Mesothelial cell of epicardium (in vitro differentiated cells): ENCODE data around the gene APC. TPM values are rescaled to one million over a fixed set of nuclear protein-coding genes. Genes with fewer than 3 reads are reported as not detected.

ENCODE experiments used
- DNase-seq, 2 experiments: peaks; one replicate each; pipeline ENCODE4 v3.0.0; 2021; ENCODE audit warnings: low spot score in 2 of 2; ENCODE audit not compliant: unreplicated experiment in 2 of 2
- H3K27ac Mint-ChIP-seq: 2 replicates; pipeline ENCODE4 v1.8.0; 2021; ENCODE audit warnings: mixed read lengths
- H3K27me3 Mint-ChIP-seq: 2 replicates; pipeline ENCODE4 v1.8.0; 2021; ENCODE audit warnings: low read depth, mixed read lengths
- H3K36me3 Mint-ChIP-seq: 2 replicates; pipeline ENCODE4 v1.8.0; 2021; ENCODE audit warnings: mixed read lengths
- H3K4me1 Mint-ChIP-seq: 2 replicates; pipeline ENCODE4 v1.8.0; 2021; ENCODE audit warnings: mixed read lengths
- H3K4me3 Mint-ChIP-seq: 2 replicates; pipeline ENCODE4 v1.8.0; 2021; ENCODE audit warnings: mild to moderate bottlenecking, moderate library complexity, mixed read lengths
- H3K9me3 Mint-ChIP-seq: 2 replicates; pipeline ENCODE4 v1.8.0; 2021; ENCODE audit warnings: mixed read lengths
- CTCF ChIP-seq: fragments of 200-600 bp; sonication (generic); IDR thresholded peaks from one replicate; pipeline ENCODE4 v1.5.0; 2021; ENCODE audit warnings: antibody characterized with exemption; ENCODE audit not compliant: unreplicated experiment
- total RNA-seq: library from RNA; stranded (reverse); gene quantifications from 3 replicates; pipeline ENCODE4 v1.2.1, GENCODE V29; 2021

Gene APC
- total RNA-seq, 1 donor from 2014 or later = 56.3 TPM

- TF ChIP-seq CTCF = no peak
- Mint-ChIP-seq H3K4me3 (no peak overlapping the region), H3K27ac (no peak overlapping the region), H3K36me3 (peaks cover 24% of the 10 kb centered on the region), H3K9me3 (no peaks in the 10 kb centered on the region), H3K4me1 (peaks cover 26% of the 10 kb centered on the region), H3K27me3 (no peaks in the 10 kb centered on the region)
- DNase-seq = no peak
Measured at GRCh38 chr5:112865128-112865527, 127.4 kb downstream of the APC start.

GRCh38 chr5:112866739-112867138 lies 129.1 kb downstream of the APC start:
- no peaks in the 10 kb centered on the region for H3K27me3 Mint-ChIP-seq
- no peak overlapping the region for H3K4me3 Mint-ChIP-seq
- no peak for TF ChIP-seq CTCF
- H3K9me3 Mint-ChIP-seq = no peaks in the 10 kb centered on the region
- no peak overlapping the region for H3K27ac Mint-ChIP-seq
- peaks cover 20% of the 10 kb centered on the region for H3K4me1 Mint-ChIP-seq
- no peak for DNase-seq
- H3K36me3 Mint-ChIP-seq = peaks cover 31% of the 10 kb centered on the region

GRCh38 chr5:112867411-112867810 lies 129.7 kb downstream of the APC start:
- Mint-ChIP-seq H3K9me3 (no peaks in the 10 kb centered on the region), H3K4me3 (no peak overlapping the region), H3K27ac (no peak overlapping the region)

GRCh38 chr5:112869948-112870347 lies 132.3 kb downstream of the APC start:
- TF ChIP-seq CTCF = no peak
- H3K36me3 Mint-ChIP-seq = peaks cover 29% of the 10 kb centered on the region
- H3K4me1 Mint-ChIP-seq = no peaks in the 10 kb centered on the region
- no peak overlapping the region for H3K4me3 Mint-ChIP-seq
- DNase-seq = no peak
- H3K9me3 Mint-ChIP-seq = no peaks in the 10 kb centered on the region
- H3K27ac Mint-ChIP-seq = no peak overlapping the region
- H3K27me3 Mint-ChIP-seq = no peaks in the 10 kb centered on the region

More at GRCh38 chr5:112867411-112867810, 129.7 kb downstream of the APC start:
- Mint-ChIP-seq H3K27me3 (no peaks in the 10 kb centered on the region), H3K4me1 (peaks cover 13% of the 10 kb centered on the region), H3K36me3 (peaks cover 31% of the 10 kb centered on the region)
- TF ChIP-seq CTCF = no peak
- no peak for DNase-seq

GRCh38 chr5:112870966-112871365 lies 133.3 kb downstream of the APC start:
- DNase-seq = no peak
- Mint-ChIP-seq H3K4me1 (no peaks in the 10 kb centered on the region), H3K9me3 (no peaks in the 10 kb centered on the region), H3K36me3 (peaks cover 29% of the 10 kb centered on the region), H3K27ac (no peak overlapping the region), H3K4me3 (no peak overlapping the region), H3K27me3 (no peaks in the 10 kb centered on the region)
- no peak for TF ChIP-seq CTCF

- no peaks in the 10 kb centered on the region for H3K9me3 Mint-ChIP-seq
- peaks cover 9% of the 10 kb centered on the region for H3K36me3 Mint-ChIP-seq
- no peaks in the 10 kb centered on the region for H3K4me1 Mint-ChIP-seq
- TF ChIP-seq CTCF = no peak
- no peak for DNase-seq
- H3K27me3 Mint-ChIP-seq = no peaks in the 10 kb centered on the region
- no peak overlapping the region for H3K27ac Mint-ChIP-seq
- H3K4me3 Mint-ChIP-seq = no peak overlapping the region
Measured at GRCh38 chr5:112876362-112876761, 138.7 kb downstream of the APC start.
